ENCODE measurements around the gene PRAMEF7. TPM values are rescaled to one million over a fixed set of nuclear protein-coding genes. Genes with fewer than 3 reads are reported as not detected.
"Not testable (repeated sequence)": the region's sequence is repeated elsewhere in the genome, so short reads cannot be mapped to it uniquely, and the experiment has no call there.

The PRAMEF7 gene
- not detected for total RNA-seq
- total RNA-seq (2013): not detected

GRCh38 chr1:12916310-12916709 lies at the start of gene PRAMEF7:
TSS of gene PRAMEF7 (plus strand) at chr1:12916610. CDS start at chr1:12917693, 1,083 bp downstream.
- WGBS (ENCODE audit: insufficient coverage): no CpG with 5 or more reads among the region's 1 CpG
- H3K27me3 ChIP-seq (ENCODE audit: control insufficient read depth, insufficient read depth, low read length); H3K27ac Mint-ChIP-seq; H3K36me3 ChIP-seq (ENCODE audit: control insufficient read depth, insufficient read depth, low read length); ATAC-seq; H3K4me1 Mint-ChIP-seq; H3K36me3 Mint-ChIP-seq; H3K9me3 Mint-ChIP-seq; H3K4me3 ChIP-seq (ENCODE audit: low read length); H3K4me1 ChIP-seq (ENCODE audit: control insufficient read depth, insufficient read depth, low read length); H3K27me3 Mint-ChIP-seq (ENCODE audit: low read depth in 2 of 2); intact Hi-C loops (cut with micrococcal nuclease); H3K9me3 ChIP-seq (ENCODE audit: control insufficient read depth, insufficient read depth, low read length); H3K27ac ChIP-seq (ENCODE audit: low read length); H3K4me3 Mint-ChIP-seq; DNase-seq: not testable (repeated sequence)

- H3K36me3 ChIP-seq (ENCODE audit: control insufficient read depth, insufficient read depth, low read length); H3K4me1 ChIP-seq (ENCODE audit: control insufficient read depth, insufficient read depth, low read length); H3K27me3 Mint-ChIP-seq (ENCODE audit: low read depth in 2 of 2); H3K27ac ChIP-seq (ENCODE audit: low read length); ATAC-seq; H3K4me3 Mint-ChIP-seq; H3K27ac Mint-ChIP-seq; DNase-seq; H3K36me3 Mint-ChIP-seq; H3K9me3 Mint-ChIP-seq; H3K4me1 Mint-ChIP-seq; intact Hi-C loops (cut with micrococcal nuclease); H3K4me3 ChIP-seq (ENCODE audit: low read length); H3K27me3 ChIP-seq (ENCODE audit: control insufficient read depth, insufficient read depth, low read length); H3K9me3 ChIP-seq (ENCODE audit: control insufficient read depth, insufficient read depth, low read length): not testable (repeated sequence)
- WGBS (ENCODE audit: insufficient coverage): 52% methylated on average over 3 of the region's 4 CpGs
These were observed 38.0 kb upstream of the PRAMEF7 start for GRCh38 chr1:12878453-12878852.

GRCh38 chr1:12886101-12886500 lies 30.3 kb upstream of the PRAMEF7 start, which contains the start of gene PRAMEF4:
TSS of gene PRAMEF4 (minus strand) at chr1:12886201. CDS start at chr1:12883394, 2,807 bp downstream.
- DNase-seq; H3K4me3 ChIP-seq (ENCODE audit: low read length); H3K27ac ChIP-seq (ENCODE audit: low read length); ATAC-seq; H3K4me3 Mint-ChIP-seq; H3K9me3 ChIP-seq (ENCODE audit: control insufficient read depth, insufficient read depth, low read length); H3K4me1 ChIP-seq (ENCODE audit: control insufficient read depth, insufficient read depth, low read length); H3K27me3 ChIP-seq (ENCODE audit: control insufficient read depth, insufficient read depth, low read length); H3K4me1 Mint-ChIP-seq; H3K27ac Mint-ChIP-seq; H3K27me3 Mint-ChIP-seq (ENCODE audit: low read depth in 2 of 2); intact Hi-C loops (cut with micrococcal nuclease); H3K9me3 Mint-ChIP-seq; H3K36me3 Mint-ChIP-seq; H3K36me3 ChIP-seq (ENCODE audit: control insufficient read depth, insufficient read depth, low read length): not testable (repeated sequence)
- WGBS (ENCODE audit: insufficient coverage): 92% methylated on average over 2 of the region's 3 CpGs

GRCh38 chr1:12898170-12898569 lies 18.2 kb upstream of the PRAMEF7 start, which contains the start of gene PRAMEF10:
TSS of gene PRAMEF10 (minus strand) at chr1:12898270. CDS start at chr1:12895847, 2,423 bp downstream.
- H3K4me1 ChIP-seq (ENCODE audit: control insufficient read depth, insufficient read depth, low read length); intact Hi-C loops (cut with micrococcal nuclease); H3K4me3 Mint-ChIP-seq; H3K36me3 ChIP-seq (ENCODE audit: control insufficient read depth, insufficient read depth, low read length); H3K27me3 ChIP-seq (ENCODE audit: control insufficient read depth, insufficient read depth, low read length); H3K27me3 Mint-ChIP-seq (ENCODE audit: low read depth in 2 of 2); H3K4me3 ChIP-seq (ENCODE audit: low read length); H3K27ac ChIP-seq (ENCODE audit: low read length); H3K9me3 Mint-ChIP-seq; H3K36me3 Mint-ChIP-seq; H3K27ac Mint-ChIP-seq; ATAC-seq; H3K9me3 ChIP-seq (ENCODE audit: control insufficient read depth, insufficient read depth, low read length); H3K4me1 Mint-ChIP-seq; DNase-seq: not testable (repeated sequence)
- WGBS (ENCODE audit: insufficient coverage): no CpG with 5 or more reads among the region's 1 CpG

- H3K4me1 Mint-ChIP-seq; H3K4me1 ChIP-seq (ENCODE audit: control insufficient read depth, insufficient read depth, low read length); H3K9me3 Mint-ChIP-seq; H3K36me3 ChIP-seq (ENCODE audit: control insufficient read depth, insufficient read depth, low read length); H3K27ac ChIP-seq (ENCODE audit: low read length); H3K4me3 ChIP-seq (ENCODE audit: low read length); H3K27ac Mint-ChIP-seq; H3K4me3 Mint-ChIP-seq; H3K27me3 ChIP-seq (ENCODE audit: control insufficient read depth, insufficient read depth, low read length); DNase-seq; H3K36me3 Mint-ChIP-seq; ATAC-seq; H3K27me3 Mint-ChIP-seq (ENCODE audit: low read depth in 2 of 2); H3K9me3 ChIP-seq (ENCODE audit: control insufficient read depth, insufficient read depth, low read length); intact Hi-C loops (cut with micrococcal nuclease): not testable (repeated sequence)
These were observed 17.2 kb upstream of the PRAMEF7 start for GRCh38 chr1:12899186-12899585.

- H3K27me3 ChIP-seq (ENCODE audit: control insufficient read depth, insufficient read depth, low read length); DNase-seq; H3K27ac ChIP-seq (ENCODE audit: low read length); H3K4me1 Mint-ChIP-seq; ATAC-seq; H3K4me3 Mint-ChIP-seq; H3K9me3 ChIP-seq (ENCODE audit: control insufficient read depth, insufficient read depth, low read length); intact Hi-C loops (cut with micrococcal nuclease); H3K4me3 ChIP-seq (ENCODE audit: low read length); H3K27ac Mint-ChIP-seq; H3K36me3 ChIP-seq (ENCODE audit: control insufficient read depth, insufficient read depth, low read length); H3K36me3 Mint-ChIP-seq; H3K4me1 ChIP-seq (ENCODE audit: control insufficient read depth, insufficient read depth, low read length); H3K27me3 Mint-ChIP-seq (ENCODE audit: low read depth in 2 of 2); H3K9me3 Mint-ChIP-seq: not testable (repeated sequence)
- no CpG with 5 or more reads among the region's 5 CpGs for WGBS (ENCODE audit: insufficient coverage)
These were observed 12.4 kb upstream of the PRAMEF7 start for GRCh38 chr1:12903793-12904572.

- ATAC-seq; DNase-seq; intact Hi-C loops (cut with micrococcal nuclease); H3K4me3 ChIP-seq (ENCODE audit: low read length); H3K4me1 ChIP-seq (ENCODE audit: control insufficient read depth, insufficient read depth, low read length); H3K27ac Mint-ChIP-seq; H3K9me3 ChIP-seq (ENCODE audit: control insufficient read depth, insufficient read depth, low read length); H3K4me1 Mint-ChIP-seq; H3K27me3 ChIP-seq (ENCODE audit: control insufficient read depth, insufficient read depth, low read length); H3K27ac ChIP-seq (ENCODE audit: low read length); H3K4me3 Mint-ChIP-seq; H3K36me3 ChIP-seq (ENCODE audit: control insufficient read depth, insufficient read depth, low read length); H3K36me3 Mint-ChIP-seq; H3K27me3 Mint-ChIP-seq (ENCODE audit: low read depth in 2 of 2); H3K9me3 Mint-ChIP-seq: not testable (repeated sequence)
- WGBS (ENCODE audit: insufficient coverage): no CpG with 5 or more reads among the region's 2 CpGs
These were observed 5.3 kb downstream of the PRAMEF7 start for GRCh38 chr1:12921749-12922148.

GRCh38 chr1:12924368-12924767 lies 8.0 kb downstream of the PRAMEF7 start:
- H3K4me1 Mint-ChIP-seq; H3K27me3 Mint-ChIP-seq (ENCODE audit: low read depth in 2 of 2); H3K36me3 ChIP-seq (ENCODE audit: control insufficient read depth, insufficient read depth, low read length); H3K9me3 ChIP-seq (ENCODE audit: control insufficient read depth, insufficient read depth, low read length); H3K36me3 Mint-ChIP-seq; H3K9me3 Mint-ChIP-seq; H3K4me1 ChIP-seq (ENCODE audit: control insufficient read depth, insufficient read depth, low read length); H3K4me3 ChIP-seq (ENCODE audit: low read length); H3K27me3 ChIP-seq (ENCODE audit: control insufficient read depth, insufficient read depth, low read length); H3K27ac ChIP-seq (ENCODE audit: low read length); intact Hi-C loops (cut with micrococcal nuclease); H3K27ac Mint-ChIP-seq; ATAC-seq; DNase-seq; H3K4me3 Mint-ChIP-seq: not testable (repeated sequence)
- no CpG with 5 or more reads among the region's 5 CpGs for WGBS (ENCODE audit: insufficient coverage)

Data from natural killer cell (primary cell).